Measurements from ENCODE around the gene FAM217B. TPM values are rescaled to one million over a fixed set of nuclear protein-coding genes. Genes with fewer than 3 reads are reported as not detected.
"Not testable (repeated sequence)": the region's sequence is repeated elsewhere in the genome, so short reads cannot be mapped to it uniquely, and the experiment has no call there.

The FAM217B gene
- total and polyA plus RNA-seq, 4 donors, result 0.88 to 5.0 (median 1.7) TPM

- Histone ChIP-seq H3K9ac (ENCODE audit: low read depth in 1 of 2, low read length in 2 of 2) (no peak overlapping the region), H3K27ac (ENCODE audit: low read depth in 1 of 2, low read length in 2 of 2) (no peak overlapping the region), H3K36me3 (ENCODE audit: control insufficient read depth in 4 of 4, insufficient read depth in 3 of 4, low read depth in 1 of 4, low read length in 3 of 4) (no peaks in the 10 kb centered on the region), H3K27me3 (ENCODE audit: control insufficient read depth in 4 of 4, insufficient read depth in 4 of 4, low read length in 3 of 4) (peaks cover 0 to 10% (median 6%) of the 10 kb centered on the region in 4 donors), H3K9me3 (ENCODE audit: control insufficient read depth in 4 of 4, low read length in 3 of 4) (no peaks in the 10 kb centered on the region), H3K4me3 (ENCODE audit: low read depth in 1 of 3, low read length in 3 of 3) (no peak overlapping the region), H3K4me1 (ENCODE audit: control insufficient read depth in 4 of 4, insufficient read depth in 4 of 4, low read length in 3 of 4) (peaks cover 0 to 3% (median 1%) of the 10 kb centered on the region in 4 donors)
- WGBS, result 83% methylated on average over 8 of the region's 8 CpGs
- TF ChIP-seq JUND (IDR thresholded peaks at IDR 0.05) (no peak), SP1 (IDR thresholded peaks at IDR 0.05) (no peak), ATF3 (IDR thresholded peaks at IDR 0.05) (no peak), TAF1 (conservative IDR thresholded peaks at IDR 0.05) (no peak), RAD21 (IDR thresholded peaks at IDR 0.05) (no peak), RXRA (IDR thresholded peaks at IDR 0.05) (no peak), CTCF (IDR thresholded peaks at IDR 0.05; ENCODE audit: low read depth, low read length, missing input control) (peak; percentile 22)
- DNase-seq (ENCODE audit: low spot score), result no peak
Observed at GRCh38 chr20:59955131-59955796, 15.1 kb downstream of the FAM217B start.

- H3K36me3 ChIP-seq (ENCODE audit: control insufficient read depth in 4 of 4, insufficient read depth in 3 of 4, low read depth in 1 of 4, low read length in 3 of 4); H3K4me3 ChIP-seq (ENCODE audit: low read depth in 1 of 3, low read length in 3 of 3); H3K9me3 ChIP-seq (ENCODE audit: control insufficient read depth in 4 of 4, low read length in 3 of 4); H3K27ac ChIP-seq (ENCODE audit: low read depth in 1 of 2, low read length in 2 of 2); H3K4me1 ChIP-seq (ENCODE audit: control insufficient read depth in 4 of 4, insufficient read depth in 4 of 4, low read length in 3 of 4); DNase-seq (ENCODE audit: low spot score); H3K9ac ChIP-seq (ENCODE audit: low read depth in 1 of 2, low read length in 2 of 2): not testable (repeated sequence)
- H3K27me3 ChIP-seq (ENCODE audit: control insufficient read depth in 4 of 4, insufficient read depth in 4 of 4, low read length in 3 of 4), result peaks cover 0 to 11% (median 8%) of the 10 kb centered on the region in 4 donors
- TF ChIP-seq FOXA2 (IDR thresholded peaks at IDR 0.05), result peak; percentile 56
- peak; percentile 21 for TF ChIP-seq MAX (IDR thresholded peaks at IDR 0.05)
- TF ChIP-seq HNF4A (conservative IDR thresholded peaks at IDR 0.05), result peak; percentile 19 to 21
- TF ChIP-seq RXRA (IDR thresholded peaks at IDR 0.05), result peak; percentile 47 to 56
Observed at GRCh38 chr20:59957568-59957967, 17.4 kb downstream of the FAM217B start.

GRCh38 chr20:59958123-59958522, 17.9 kb downstream of the FAM217B start, which contains the start of gene CDH26:
TSS of gene CDH26 (plus strand) at chr20:59958423. CDS start at chr20:59958727, 304 bp downstream.
- TF ChIP-seq RAD21 (IDR thresholded peaks at IDR 0.05), result no peak
- no peak for TF ChIP-seq HNF4G (IDR thresholded peaks at IDR 0.05)
- Histone ChIP-seq H3K9ac (ENCODE audit: low read depth in 1 of 2, low read length in 2 of 2) (no peak within 1 kb of the TSS), H3K27me3 (ENCODE audit: control insufficient read depth in 4 of 4, insufficient read depth in 4 of 4, low read length in 3 of 4) (peaks cover 0 to 15% (median 8%) of the 10 kb centered on the region in 4 donors), H3K4me3 (ENCODE audit: low read depth in 1 of 3, low read length in 3 of 3) (no peak within 1 kb of the TSS), H3K36me3 (ENCODE audit: control insufficient read depth in 4 of 4, insufficient read depth in 3 of 4, low read depth in 1 of 4, low read length in 3 of 4) (no peaks in the 10 kb centered on the region), H3K27ac (ENCODE audit: low read depth in 1 of 2, low read length in 2 of 2) (no peak within 1 kb of the TSS), H3K9me3 (ENCODE audit: control insufficient read depth in 4 of 4, low read length in 3 of 4) (no peaks in the 10 kb centered on the region), H3K4me1 (ENCODE audit: control insufficient read depth in 4 of 4, insufficient read depth in 4 of 4, low read length in 3 of 4) (peaks cover 0 to 3% (median 1%) of the 10 kb centered on the region in 4 donors)
- WGBS, result 80% methylated on average over 5 of the region's 5 CpGs
- DNase-seq (ENCODE audit: low spot score), result no peak

- no peak for DNase-seq (ENCODE audit: low spot score)
- no peak overlapping the region for H3K9ac ChIP-seq (ENCODE audit: low read depth in 1 of 2, low read length in 2 of 2)
- 91% methylated on average over 4 of the region's 4 CpGs for WGBS
- no peaks in the 10 kb centered on the region for H3K36me3 ChIP-seq (ENCODE audit: control insufficient read depth in 4 of 4, insufficient read depth in 3 of 4, low read depth in 1 of 4, low read length in 3 of 4)
- H3K27ac ChIP-seq (ENCODE audit: low read depth in 1 of 2, low read length in 2 of 2), result no peak overlapping the region
- no peak overlapping the region for H3K4me3 ChIP-seq (ENCODE audit: low read depth in 1 of 3, low read length in 3 of 3)
- peaks cover 0 to 3% (median 1%) of the 10 kb centered on the region in 4 donors for H3K4me1 ChIP-seq (ENCODE audit: control insufficient read depth in 4 of 4, insufficient read depth in 4 of 4, low read length in 3 of 4)
- no peaks in the 10 kb centered on the region for H3K9me3 ChIP-seq (ENCODE audit: control insufficient read depth in 4 of 4, low read length in 3 of 4)
- peaks cover 0 to 15% (median 8%) of the 10 kb centered on the region in 4 donors for H3K27me3 ChIP-seq (ENCODE audit: control insufficient read depth in 4 of 4, insufficient read depth in 4 of 4, low read length in 3 of 4)
- TF ChIP-seq TAF1 (conservative IDR thresholded peaks at IDR 0.05) (no peak), MAX (IDR thresholded peaks at IDR 0.05) (no peak), NR2F2 (IDR thresholded peaks at IDR 0.05) (no peak), YY1 (IDR thresholded peaks at IDR 0.05) (no peak), REST (IDR thresholded peaks at IDR 0.05) (no peak), HNF4G (IDR thresholded peaks at IDR 0.05) (no peak), JUND (IDR thresholded peaks at IDR 0.05) (no peak), RXRA (IDR thresholded peaks at IDR 0.05) (no peak)
Observed at GRCh38 chr20:59958626-59959025, 18.4 kb downstream of the FAM217B start.

Data from liver (tissue), 9 donors.